ENCODE results near the gene IRAK1. TPM values are rescaled to one million over a fixed set of nuclear protein-coding genes. Genes with fewer than 3 reads are reported as not detected.

Gene IRAK1
- total and polyA plus RNA-seq, 10 of the 15 experiments (the other 5 are each of a cell fraction or from before 2014, with no cell fraction given), result 4.2 to 136 (median 39.5) TPM

GRCh38 chrX:153966841-153967535 is 52.7 kb downstream of the IRAK1 start:
- ChIA-PET CTCF (interaction anchor here (0.6 to 5.9 kb wide), 14 partner anchors 9 to 560 kb away, joined by 3 to 40 read pairs (median 4); no protein-coding TSS in a partner anchor), POLR2A (interaction anchor here (0.9 to 7.9 kb wide), 5 partner anchors 14 to 69 kb away, joined by 3 to 68 read pairs (median 3); partner anchors contain the start of gene ARHGAP4), RAD21 (ENCODE audit: unreplicated experiment) (interaction anchor here (0.8 to 6.4 kb wide), 11 partner anchors 13 to 126 kb away, joined by 3 to 48 read pairs (median 4); partner anchors contain the start of gene ARHGAP4), SMC1A (ENCODE audit: uncharacterized antibody, unreplicated experiment) (interaction anchor here (0.5 to 4.7 kb wide), 7 partner anchors 14 to 54 kb away, joined by 3 to 21 read pairs (median 4); partner anchors contain the start of gene ARHGAP4)
- Histone ChIP-seq H3K4me3 (peak overlapping the region; percentile 80), H3K9ac (ENCODE audit: control insufficient read depth, insufficient read depth, low read length) (peak overlapping the region; percentile 61), H2AFZ (ENCODE audit: control insufficient read depth, low read depth, low read length) (no peak overlapping the region), H3K36me3 (ENCODE audit: control insufficient read depth in 2 of 2, insufficient read depth in 2 of 2, low read length in 1 of 2) (peaks cover 6 to 17% of the 10 kb centered on the region in 2 experiments), H3K79me2 (ENCODE audit: control insufficient read depth, insufficient read depth, low read length) (peaks cover 70% of the 10 kb centered on the region), H4K20me1 (ENCODE audit: control insufficient read depth, insufficient read depth) (no peaks in the 10 kb centered on the region; the same call in 1 of the 2 replicates), H3K27ac (ENCODE audit: control insufficient read depth, insufficient read depth) (peak overlapping the region; percentile 50), H3K4me1 (ENCODE audit: control insufficient read depth, insufficient read depth, low read length) (peaks cover 9% of the 10 kb centered on the region), H3K9me3 (replicated peaks; ENCODE audit: control insufficient read depth, insufficient read depth, low read length) (no peaks in the 10 kb centered on the region), H3K27me3 (replicated peaks in 1 of 2; ENCODE audit: control insufficient read depth in 2 of 2, insufficient read depth in 2 of 2, low read length in 1 of 2) (no peaks in the 10 kb centered on the region), H3K4me2 (ENCODE audit: control insufficient read depth, insufficient read depth) (peak overlapping the region; percentile 81)
- no TSS peak for BruUV-seq (replicated peaks)
- no peak for TF ChIP-seq TCF3 (IDR thresholded peaks at IDR 0.05; ENCODE audit: borderline replicate concordance, insufficient read depth, low read depth, low read length)
- TF ChIP-seq RELB (IDR thresholded peaks at IDR 0.05; ENCODE audit: low read depth), result 0 out of 2 replicates have a peak, but pooled peaks have one; percentile 17
- TF ChIP-seq SRF (IDR thresholded peaks at IDR 0.05; ENCODE audit: low read depth in 2 of 2, low read length in 2 of 2), result no peak
- no peak for TF ChIP-seq CHD2 (IDR thresholded peaks at IDR 0.05; ENCODE audit: borderline replicate concordance, low read depth, low read length)
- TF ChIP-seq NRF1 (conservative IDR thresholded peaks at IDR 0.05; ENCODE audit: low read depth, low read length), result no peak
- TF ChIP-seq RAD21 (IDR thresholded peaks at IDR 0.05; ENCODE audit: insufficient read depth, low read depth, low read length), result no peak
- intact Hi-C loops (cut with micrococcal nuclease; ENCODE audit: unreplicated experiment), result no loop called here
- FAIRE-seq (no peak), ATAC-seq (no peak), DNase-seq (ENCODE audit: low read depth, low spot score) (no peak)
- in situ Hi-C loops (cut with MboI), result loop anchor here (10.0 kb wide), 1 partner anchor 1012 kb away; no protein-coding TSS in a partner anchor
- 66% methylated on average over 14 of the region's 14 CpGs for WGBS (ENCODE audit: insufficient coverage, insufficient replicate concordance, low lambda C conversion rate, missing lambda C conversion rate)
